Effector memory CD4-positive, alpha-beta T cell (primary cell): Measurements from ENCODE around the gene ATXN1.

ENCODE experiments used
- DNase-seq, 3 donors: peaks; one replicate each; pipeline ENCODE4 v3.0.0-alpha.2; 2020
- H3K27ac ChIP-seq: 2 replicates; pipeline ENCODE4 v1.7.0; 2013; ENCODE audit warnings: mild to moderate bottlenecking, low read length, moderate library complexity; ENCODE audit not compliant: insufficient read depth, poor library complexity, severe bottlenecking
- H3K27me3 ChIP-seq: replicated peaks from 2 replicates; pipeline ENCODE4 v1.7.0; 2013; ENCODE audit warnings: mild to moderate bottlenecking, low read length; ENCODE audit not compliant: insufficient read depth, control insufficient read depth, poor library complexity, severe bottlenecking
- H3K36me3 ChIP-seq: 2 replicates; pipeline ENCODE4 v1.7.0; 2013; ENCODE audit warnings: mild to moderate bottlenecking, low read length, moderate library complexity; ENCODE audit not compliant: control insufficient read depth, insufficient read depth
- H3K4me1 ChIP-seq: 2 replicates; pipeline ENCODE4 v1.7.0; 2013; ENCODE audit warnings: low read length, mild to moderate bottlenecking; ENCODE audit not compliant: control insufficient read depth, insufficient read depth, poor library complexity, severe bottlenecking
- H3K4me3 ChIP-seq: 2 replicates; pipeline ENCODE4 v1.7.0; 2013; ENCODE audit warnings: low read length, low read depth, mild to moderate bottlenecking; ENCODE audit not compliant: insufficient read depth, poor library complexity, severe bottlenecking
- H3K9me3 ChIP-seq: 2 replicates; pipeline ENCODE4 v1.7.0; 2013; ENCODE audit warnings: mild to moderate bottlenecking, low read length, moderate library complexity; ENCODE audit not compliant: control insufficient read depth

ATXN1 gene

DNA sequence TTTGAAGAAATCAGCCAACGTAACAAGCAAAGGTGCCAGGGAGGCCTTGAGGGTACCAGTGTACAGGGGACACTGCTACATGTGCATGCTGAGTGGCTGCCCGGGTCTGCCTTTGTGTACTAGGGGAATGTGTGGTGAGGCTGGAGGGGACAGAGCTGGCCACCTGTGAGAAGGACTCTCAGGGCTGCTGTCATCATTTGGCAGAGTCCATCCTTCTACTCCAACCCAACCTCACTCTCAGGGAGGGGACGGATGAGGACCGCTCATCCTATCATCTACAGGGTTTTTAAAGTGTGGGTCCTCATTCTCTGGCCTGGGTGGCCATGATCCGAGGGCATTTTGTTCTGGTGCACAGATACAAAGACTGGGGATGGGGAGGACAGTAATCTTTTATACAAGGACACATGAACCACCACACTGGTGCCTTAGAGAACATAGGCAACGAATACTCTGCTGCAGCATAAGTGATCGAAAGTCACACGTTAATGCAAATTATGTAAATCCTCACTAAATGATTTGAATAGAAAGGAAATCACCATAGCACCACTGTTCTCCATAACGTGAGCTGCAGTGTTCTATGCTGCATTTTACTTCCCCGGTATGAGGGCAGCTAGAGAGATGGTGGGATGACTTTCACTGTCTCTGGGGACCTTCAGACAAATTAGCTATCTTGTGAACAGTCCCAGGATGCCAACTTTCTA, 341.5 kb downstream of the ATXN1 start:
- no peaks in the 10 kb centered on the region for H3K9me3 ChIP-seq
- peak overlapping the region; percentile 74 for H3K27ac ChIP-seq
- no peaks in the 10 kb centered on the region for H3K36me3 ChIP-seq
- H3K27me3 ChIP-seq, result no peaks in the 10 kb centered on the region
- no peak overlapping the region for H3K4me3 ChIP-seq
- peaks cover 35% of the 10 kb centered on the region for H3K4me1 ChIP-seq
- no peak for DNase-seq

DNA sequence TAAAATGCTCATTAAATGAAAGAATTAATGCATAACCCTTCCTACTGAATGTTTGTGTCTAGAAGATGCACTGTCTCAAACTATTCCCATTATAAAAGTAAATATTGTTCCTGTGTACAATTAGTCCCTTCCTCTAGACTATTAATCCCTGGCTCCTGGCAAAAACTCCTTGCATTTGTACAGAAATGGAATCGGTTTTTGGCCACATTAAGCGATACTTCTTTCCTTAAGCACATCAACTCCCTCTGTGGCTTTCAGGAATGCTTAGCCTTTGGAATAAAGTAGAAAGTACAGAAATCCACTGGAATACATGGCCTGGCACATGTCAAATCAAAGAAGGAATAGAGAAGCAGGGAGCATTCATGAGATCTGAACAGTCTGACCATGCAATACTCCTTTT, 343.1 kb downstream of the ATXN1 start:
- no peaks in the 10 kb centered on the region for H3K36me3 ChIP-seq
- H3K9me3 ChIP-seq, result no peaks in the 10 kb centered on the region
- no peak overlapping the region for H3K4me3 ChIP-seq
- H3K4me1 ChIP-seq, result peaks cover 42% of the 10 kb centered on the region
- no peaks in the 10 kb centered on the region for H3K27me3 ChIP-seq
- no peak overlapping the region for H3K27ac ChIP-seq
- DNase-seq, result no peak

DNA sequence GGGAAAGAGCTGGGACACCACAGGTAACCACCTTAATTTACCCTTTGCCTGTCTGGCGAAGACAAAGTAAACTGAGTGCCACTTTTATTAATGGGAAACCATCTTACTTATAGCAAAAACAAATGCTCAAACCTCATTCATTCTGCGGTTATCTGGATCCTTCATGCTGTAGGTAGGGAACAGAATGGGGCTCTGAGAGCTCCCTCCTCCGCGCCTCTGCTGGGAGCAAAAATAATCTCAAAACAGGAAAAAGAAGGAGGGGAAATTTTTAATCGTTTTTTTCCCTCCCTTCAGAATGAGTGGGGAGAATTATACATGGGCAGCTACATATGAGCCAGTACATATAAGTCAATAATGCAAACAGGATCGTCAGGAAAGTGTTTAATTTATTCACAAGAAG, 345.6 kb downstream of the ATXN1 start:
- no peak overlapping the region for H3K27ac ChIP-seq
- no peaks in the 10 kb centered on the region for H3K9me3 ChIP-seq
- H3K27me3 ChIP-seq, result no peaks in the 10 kb centered on the region
- peaks cover 27% of the 10 kb centered on the region for H3K4me1 ChIP-seq
- H3K36me3 ChIP-seq, result no peaks in the 10 kb centered on the region
- H3K4me3 ChIP-seq, result no peak overlapping the region
- DNase-seq, result no peak

DNA sequence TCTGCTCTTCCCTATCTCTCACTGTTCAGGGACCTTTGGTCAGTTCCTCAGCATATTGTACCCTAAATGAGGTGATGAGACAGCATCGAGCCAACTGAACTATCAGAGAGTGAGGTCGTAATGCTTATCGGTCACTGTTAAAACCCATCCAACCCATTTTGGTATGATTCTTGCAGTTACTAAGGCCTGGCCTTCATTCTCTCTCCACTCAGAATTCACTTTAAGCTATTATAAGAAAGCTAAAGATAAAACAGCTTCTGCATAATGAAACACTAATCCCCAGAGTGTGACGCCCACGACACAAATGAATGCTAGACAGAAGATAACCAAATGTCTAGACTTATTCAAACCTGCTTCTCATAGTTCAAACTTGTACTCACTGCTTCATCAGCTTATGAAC, 347.1 kb downstream of the ATXN1 start:
- H3K27ac ChIP-seq, result peak overlapping the region; percentile 52
- no peaks in the 10 kb centered on the region for H3K36me3 ChIP-seq
- H3K4me1 ChIP-seq, result peaks cover 16% of the 10 kb centered on the region
- no peak for DNase-seq
- H3K9me3 ChIP-seq, result no peaks in the 10 kb centered on the region
- no peaks in the 10 kb centered on the region for H3K27me3 ChIP-seq
- peak overlapping the region; percentile 6 for H3K4me3 ChIP-seq

DNA sequence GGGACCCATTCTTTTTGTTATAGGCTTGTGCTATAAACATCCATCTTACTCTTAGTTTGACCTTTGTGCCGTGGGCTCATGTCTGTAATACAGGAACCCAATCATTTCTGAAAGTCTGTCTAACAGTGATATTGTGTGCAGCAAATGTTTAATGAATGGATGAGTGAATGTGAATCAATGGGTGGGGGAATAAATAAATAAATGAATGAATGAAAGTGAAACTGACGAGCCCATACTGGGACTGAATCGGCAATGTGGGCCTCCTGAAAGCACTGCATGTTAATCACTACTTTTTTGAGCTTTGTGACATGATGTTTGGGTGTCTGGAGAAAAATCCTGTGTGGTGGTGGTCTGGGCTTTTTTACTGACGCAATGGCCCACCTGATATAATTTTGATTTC, 347.9 kb downstream of the ATXN1 start:
- Histone ChIP-seq H3K27me3 (no peaks in the 10 kb centered on the region), H3K4me3 (peak overlapping the region; percentile 39), H3K27ac (peak overlapping the region; percentile 52), H3K4me1 (peaks cover 16% of the 10 kb centered on the region), H3K36me3 (no peaks in the 10 kb centered on the region), H3K9me3 (no peaks in the 10 kb centered on the region)
- peak in 2 of 3 donors; percentile 9 to 30 for DNase-seq

DNA sequence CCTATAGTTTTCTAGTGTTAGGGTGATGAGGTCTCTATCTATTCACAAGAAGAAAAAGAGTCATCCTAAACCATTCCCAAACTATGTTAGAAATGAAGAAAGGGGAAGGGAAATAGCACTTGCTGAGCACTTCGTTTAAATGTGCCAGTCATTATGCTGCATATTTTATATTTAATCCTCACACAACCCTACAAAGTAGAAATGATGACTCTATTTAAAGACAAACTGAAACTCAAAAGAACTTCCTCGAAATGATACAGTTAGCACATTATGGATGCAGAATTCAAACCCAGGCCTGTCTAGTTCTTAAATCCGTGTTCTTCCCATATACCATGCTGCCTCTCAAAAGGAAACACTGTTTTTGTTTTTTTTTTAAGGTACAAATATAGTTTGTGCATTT, 348.3 kb downstream of the ATXN1 start:
- no peaks in the 10 kb centered on the region for H3K27me3 ChIP-seq
- peak overlapping the region; percentile 52 for H3K27ac ChIP-seq
- H3K4me1 ChIP-seq, result peaks cover 16% of the 10 kb centered on the region
- H3K36me3 ChIP-seq, result no peaks in the 10 kb centered on the region
- no peak for DNase-seq
- H3K9me3 ChIP-seq, result no peaks in the 10 kb centered on the region
- peak overlapping the region; percentile 39 for H3K4me3 ChIP-seq

DNA sequence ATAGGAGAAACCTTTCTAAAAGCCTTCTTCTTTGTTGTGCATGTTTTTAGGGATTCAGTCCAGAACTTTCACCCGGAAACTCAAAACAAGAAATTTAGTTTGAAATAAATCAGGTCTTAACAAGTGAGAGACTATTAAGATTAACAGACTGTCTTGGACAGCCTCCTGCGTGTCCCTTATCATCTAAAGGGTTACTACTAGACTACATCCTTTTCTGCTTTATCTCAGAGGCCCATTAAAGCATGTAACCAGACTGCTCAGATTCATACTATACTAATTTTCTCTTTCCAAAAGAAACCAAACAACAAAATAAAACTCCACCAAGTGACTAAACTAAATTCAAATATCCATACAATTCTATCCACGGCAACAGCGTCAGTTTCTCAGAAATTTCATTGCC, 349.1 kb downstream of the ATXN1 start:
- H3K9me3 ChIP-seq, result no peaks in the 10 kb centered on the region
- H3K27me3 ChIP-seq, result no peaks in the 10 kb centered on the region
- H3K27ac ChIP-seq, result no peak overlapping the region
- H3K4me3 ChIP-seq, result no peak overlapping the region
- no peaks in the 10 kb centered on the region for H3K36me3 ChIP-seq
- H3K4me1 ChIP-seq, result peaks cover 16% of the 10 kb centered on the region
- DNase-seq, result no peak

DNA sequence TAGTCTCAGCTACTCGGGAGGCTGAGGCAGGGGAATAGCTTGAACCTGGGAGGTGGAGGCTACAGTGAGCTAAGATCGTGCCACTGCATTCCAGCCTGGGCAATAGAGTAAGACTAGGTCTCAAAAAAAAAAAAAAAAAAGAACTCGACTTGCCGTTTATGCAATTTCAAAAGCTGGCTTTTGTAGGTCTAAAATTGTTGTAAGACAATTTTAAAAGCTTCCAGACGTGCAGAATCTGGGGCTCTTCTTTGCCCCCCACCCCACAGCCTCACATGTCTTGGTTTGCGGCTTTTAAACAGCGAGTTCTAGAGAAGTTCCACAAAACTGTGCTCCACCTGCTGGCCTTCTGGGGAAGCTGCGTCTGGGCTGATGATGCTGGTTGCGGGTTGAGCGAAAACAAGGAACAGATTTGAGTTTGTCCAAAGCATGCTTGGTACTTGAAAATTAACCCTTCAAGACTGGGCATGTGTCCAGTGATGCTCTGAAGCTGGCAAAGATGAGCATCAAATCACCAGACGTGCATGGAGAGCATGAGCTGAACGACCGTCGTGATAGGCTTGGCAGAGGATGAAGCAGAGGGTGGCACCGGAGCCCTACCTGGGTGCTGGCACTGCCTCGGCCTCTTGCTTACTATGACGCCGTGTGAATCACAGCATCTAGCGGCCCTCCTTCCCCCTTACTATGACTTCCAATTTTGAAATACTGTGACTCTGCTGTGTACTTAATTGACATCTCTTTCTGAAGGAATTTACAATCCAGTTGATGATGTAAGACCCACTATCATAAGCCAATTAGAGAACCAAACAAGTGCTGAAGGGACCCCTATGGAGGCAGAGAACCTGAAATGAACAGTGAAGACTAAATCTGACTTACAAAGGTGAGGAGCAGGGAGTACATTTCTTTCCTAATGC, 351.5 kb downstream of the ATXN1 start:
- H3K9me3 ChIP-seq, result no peaks in the 10 kb centered on the region
- H3K27ac ChIP-seq, result no peak overlapping the region
- no peaks in the 10 kb centered on the region for H3K36me3 ChIP-seq
- H3K4me3 ChIP-seq, result no peak overlapping the region
- H3K4me1 ChIP-seq, result peaks cover 12% of the 10 kb centered on the region
- no peaks in the 10 kb centered on the region for H3K27me3 ChIP-seq
- DNase-seq, result peak; percentile 17 to 27 (median 27)

DNA sequence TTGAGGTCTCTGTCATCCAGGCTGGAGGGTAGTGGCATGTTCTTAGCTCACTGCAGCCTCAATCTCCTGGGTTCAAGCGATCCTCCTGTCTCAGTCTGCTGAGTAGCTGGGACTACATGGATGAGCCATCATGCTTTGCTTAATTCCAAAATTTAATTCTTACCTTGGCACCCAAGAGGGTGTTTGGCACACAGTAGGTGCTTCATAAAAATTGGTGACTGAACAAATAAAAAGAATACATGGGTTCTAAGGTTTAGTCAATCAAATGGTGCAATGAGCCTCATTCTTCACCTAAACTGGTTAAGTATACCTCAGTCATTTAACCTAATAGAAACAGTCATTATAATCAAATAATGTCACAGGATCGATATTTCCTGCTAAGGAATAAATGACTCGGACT, 352.5 kb downstream of the ATXN1 start:
- Histone ChIP-seq H3K9me3 (no peaks in the 10 kb centered on the region), H3K4me1 (peaks cover 6% of the 10 kb centered on the region), H3K27ac (no peak overlapping the region), H3K36me3 (no peaks in the 10 kb centered on the region), H3K27me3 (no peaks in the 10 kb centered on the region), H3K4me3 (no peak overlapping the region)
- no peak for DNase-seq

DNA sequence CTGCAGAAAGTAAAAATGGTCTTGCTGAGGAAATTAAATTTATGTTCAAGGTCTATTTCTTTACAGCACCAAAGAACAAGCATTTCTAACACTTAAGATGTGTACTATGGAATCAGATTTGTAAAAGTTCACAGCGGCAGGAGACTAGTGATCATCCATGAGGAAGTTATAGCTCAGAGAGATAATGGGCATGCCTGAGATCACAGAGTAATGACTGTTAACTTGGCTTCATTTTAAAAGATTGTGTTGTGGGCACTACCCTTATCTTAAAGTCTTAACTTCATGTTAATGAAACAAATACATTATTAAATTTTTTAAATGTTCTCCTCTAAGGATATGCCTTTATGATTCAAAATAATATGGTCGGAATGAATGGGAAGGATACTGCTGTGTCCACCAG, 354.3 kb downstream of the ATXN1 start:
- DNase-seq, result no peak
- H3K36me3 ChIP-seq, result no peaks in the 10 kb centered on the region
- no peaks in the 10 kb centered on the region for H3K27me3 ChIP-seq
- no peak overlapping the region for H3K4me3 ChIP-seq
- no peak overlapping the region for H3K27ac ChIP-seq
- no peaks in the 10 kb centered on the region for H3K4me1 ChIP-seq
- H3K9me3 ChIP-seq, result no peaks in the 10 kb centered on the region
